Panc1 (cell line): ENCODE results near the gene FBRSL1. TPM values are rescaled to one million over a fixed set of nuclear protein-coding genes. Genes with fewer than 3 reads are reported as not detected.

Source experiments
- ATAC-seq: fragments of 200-7000 bp; cut with Tn5 transposase; 2 replicates; pipeline ENCODE4 v1.9.1; 2020; ENCODE audit warnings: mild to moderate bottlenecking, moderate library complexity
- BruUV-seq: library from RNA; stranded (reverse); fragments of 400-500 nt; replicated peaks from 2 replicates; lab custom pipeline; 2021; lab: Mats Ljungman, UMichigan
- CTCF ChIA-PET: fragments of 300-600 bp; sonication (Branson Sonifier 250); formaldehyde crosslinking; loops from one replicate; lab custom pipeline; 2022; ENCODE audit warnings: antibody characterized with exemption; lab: Charles Lee
- POLR2A ChIA-PET: fragments of 300-600 bp; sonication (Branson Sonifier 250); formaldehyde crosslinking; loops from one replicate; lab custom pipeline; 2022; ENCODE audit warnings: antibody characterized with exemption; lab: Charles Lee
- DNase-seq: peaks from one replicate; pipeline ENCODE4 v3.0.0-alpha.2; 2010; ENCODE audit warnings: low read depth, low spot score
- H3K27ac ChIP-seq: 2 replicates; pipeline ENCODE4 v1.5.1; 2011; ENCODE audit warnings: mild to moderate bottlenecking, low read length, inconsistent platforms
- H3K27me3 ChIP-seq: fragments of 200-500 bp; sonication (Bioruptor generic); 2 replicates; pipeline ENCODE4 v1.6.0; 2014; ENCODE audit warnings: low read length, inconsistent platforms; ENCODE audit not compliant: control insufficient read depth, insufficient read depth
- H3K36me3 ChIP-seq: fragments of 200-500 bp; sonication (Bioruptor generic); 2 replicates; pipeline ENCODE4 v1.5.1; 2014; ENCODE audit warnings: inconsistent platforms, mild to moderate bottlenecking, low read length, moderate library complexity; ENCODE audit not compliant: control insufficient read depth, insufficient read depth
- H3K4me1 ChIP-seq: 2 replicates; pipeline ENCODE4 v1.5.1; 2011; ENCODE audit warnings: inconsistent platforms, mild to moderate bottlenecking, low read length, moderate library complexity; ENCODE audit not compliant: control insufficient read depth, insufficient read depth
- H3K4me3 ChIP-seq, 2 experiments: 2 replicates each; pipeline ENCODE4 v1.5.1; 2011 to 2012; ENCODE audit warnings: low read depth in 2 of 2, low read length in 2 of 2, mild to moderate bottlenecking in 2 of 2, inconsistent platforms in 1 of 2, moderate library complexity in 1 of 2
- H3K9me3 ChIP-seq: fragments of 200-500 bp; sonication (Bioruptor generic); 2 replicates; pipeline ENCODE4 v1.5.1; 2014; ENCODE audit warnings: low read depth, mild to moderate bottlenecking, inconsistent platforms, low read length, moderate library complexity; ENCODE audit not compliant: control insufficient read depth, insufficient read depth
- POLR2AphosphoS5 ChIP-seq: IDR thresholded peaks from 2 replicates; pipeline ENCODE4 v1.6.1; 2012; ENCODE audit warnings: mild to moderate bottlenecking, low read depth, low read length, moderate library complexity
- SIN3A ChIP-seq: IDR thresholded peaks from 2 replicates; pipeline ENCODE4 v1.6.1; 2012; ENCODE audit warnings: low read depth, mild to moderate bottlenecking, low read length, moderate library complexity, borderline replicate concordance; ENCODE audit not compliant: insufficient read depth
- TCF7L2 ChIP-seq: IDR thresholded peaks from 2 replicates; pipeline ENCODE4 v1.6.1; 2011; ENCODE audit warnings: mild to moderate bottlenecking, low read depth, low read length, inconsistent platforms
- in situ Hi-C: cut with HindIII; loops from 2 replicates; pipeline ENCODE4 v1.10.0; 2016; ENCODE audit warnings: low sequenced_read_pairs, low pct_unique_long_range_greater_than_20kb
- intact Hi-C: fragments of 100-400 bp; cut with micrococcal nuclease; formaldehyde crosslinking; loops from one replicate; pipeline ENCODE4 v1.10.0; 2022; ENCODE audit not compliant: unreplicated experiment
- total RNA-seq: library from RNA; stranded (reverse); gene quantifications from one replicate; pipeline ENCODE4 v1.2.1, GENCODE V29; 2021; ENCODE audit not compliant: unreplicated experiment
- TF ChIP-seq, protein P1 (sequence below): fragments of 450-650 bp; IDR thresholded peaks from 2 replicates; pipeline ENCODE4 v1.5.1; 2017; ENCODE audit warnings: mild to moderate bottlenecking
- TF ChIP-seq, protein P2 (sequence below), 2 experiments: IDR thresholded peaks; 2 replicates each; pipeline ENCODE4 v1.6.1; 2011 to 2012; ENCODE audit warnings: low read depth in 2 of 2, control low read depth in 1 of 2, low read length in 1 of 2, mild to moderate bottlenecking in 1 of 2, moderate library complexity in 1 of 2; ENCODE audit not compliant: insufficient read depth in 1 of 2

Gene FBRSL1
- total RNA-seq, 1 experiment from 2014 or later, result 104 TPM

DNA sequence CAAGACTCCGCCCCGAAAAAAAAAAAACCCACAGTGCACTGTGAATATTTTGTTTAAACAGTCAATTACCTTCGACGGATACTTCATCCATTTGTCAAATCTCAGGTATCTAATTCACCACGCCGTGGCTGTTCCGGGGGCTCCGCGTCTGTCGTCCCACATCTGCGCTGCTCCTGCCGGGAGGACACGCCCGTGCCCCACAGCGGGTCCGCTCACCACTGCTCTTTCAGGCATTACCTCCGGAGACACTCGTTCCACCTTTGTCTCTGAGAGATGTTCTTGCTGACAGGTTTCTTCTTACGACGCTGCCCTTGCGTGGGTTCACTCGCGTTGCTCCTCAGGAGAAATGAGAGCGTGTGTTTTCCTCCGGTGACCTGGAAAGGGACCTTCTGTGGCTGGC is 46.9 kb upstream of the FBRSL1 start:
- Histone ChIP-seq H3K4me3 (no peak overlapping the region), H3K4me1 (peaks cover 4% of the 10 kb centered on the region; the same call in 1 of the 2 replicates), H3K27ac (no peak overlapping the region), H3K27me3 (no peaks in the 10 kb centered on the region), H3K9me3 (no peaks in the 10 kb centered on the region), H3K36me3 (no peaks in the 10 kb centered on the region)
- ChIA-PET POLR2A (interaction anchor here (0.7 kb wide), 1 partner anchor 297 kb away, joined by 7 read pairs; no protein-coding TSS in a partner anchor), CTCF (no interaction called here)
- no peak for ATAC-seq
- intact Hi-C loops, result no loop called here
- BruUV-seq, result no TSS peak
- DNase-seq, result no peak
- in situ Hi-C loops, result no loop called here
- TF ChIP-seq, protein P1, sequence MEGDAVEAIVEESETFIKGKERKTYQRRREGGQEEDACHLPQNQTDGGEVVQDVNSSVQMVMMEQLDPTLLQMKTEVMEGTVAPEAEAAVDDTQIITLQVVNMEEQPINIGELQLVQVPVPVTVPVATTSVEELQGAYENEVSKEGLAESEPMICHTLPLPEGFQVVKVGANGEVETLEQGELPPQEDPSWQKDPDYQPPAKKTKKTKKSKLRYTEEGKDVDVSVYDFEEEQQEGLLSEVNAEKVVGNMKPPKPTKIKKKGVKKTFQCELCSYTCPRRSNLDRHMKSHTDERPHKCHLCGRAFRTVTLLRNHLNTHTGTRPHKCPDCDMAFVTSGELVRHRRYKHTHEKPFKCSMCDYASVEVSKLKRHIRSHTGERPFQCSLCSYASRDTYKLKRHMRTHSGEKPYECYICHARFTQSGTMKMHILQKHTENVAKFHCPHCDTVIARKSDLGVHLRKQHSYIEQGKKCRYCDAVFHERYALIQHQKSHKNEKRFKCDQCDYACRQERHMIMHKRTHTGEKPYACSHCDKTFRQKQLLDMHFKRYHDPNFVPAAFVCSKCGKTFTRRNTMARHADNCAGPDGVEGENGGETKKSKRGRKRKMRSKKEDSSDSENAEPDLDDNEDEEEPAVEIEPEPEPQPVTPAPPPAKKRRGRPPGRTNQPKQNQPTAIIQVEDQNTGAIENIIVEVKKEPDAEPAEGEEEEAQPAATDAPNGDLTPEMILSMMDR, result no peak
- TF ChIP-seq TCF7L2 (no peak), POLR2AphosphoS5 (no peak), SIN3A (no peak)
- TF ChIP-seq, protein P2, sequence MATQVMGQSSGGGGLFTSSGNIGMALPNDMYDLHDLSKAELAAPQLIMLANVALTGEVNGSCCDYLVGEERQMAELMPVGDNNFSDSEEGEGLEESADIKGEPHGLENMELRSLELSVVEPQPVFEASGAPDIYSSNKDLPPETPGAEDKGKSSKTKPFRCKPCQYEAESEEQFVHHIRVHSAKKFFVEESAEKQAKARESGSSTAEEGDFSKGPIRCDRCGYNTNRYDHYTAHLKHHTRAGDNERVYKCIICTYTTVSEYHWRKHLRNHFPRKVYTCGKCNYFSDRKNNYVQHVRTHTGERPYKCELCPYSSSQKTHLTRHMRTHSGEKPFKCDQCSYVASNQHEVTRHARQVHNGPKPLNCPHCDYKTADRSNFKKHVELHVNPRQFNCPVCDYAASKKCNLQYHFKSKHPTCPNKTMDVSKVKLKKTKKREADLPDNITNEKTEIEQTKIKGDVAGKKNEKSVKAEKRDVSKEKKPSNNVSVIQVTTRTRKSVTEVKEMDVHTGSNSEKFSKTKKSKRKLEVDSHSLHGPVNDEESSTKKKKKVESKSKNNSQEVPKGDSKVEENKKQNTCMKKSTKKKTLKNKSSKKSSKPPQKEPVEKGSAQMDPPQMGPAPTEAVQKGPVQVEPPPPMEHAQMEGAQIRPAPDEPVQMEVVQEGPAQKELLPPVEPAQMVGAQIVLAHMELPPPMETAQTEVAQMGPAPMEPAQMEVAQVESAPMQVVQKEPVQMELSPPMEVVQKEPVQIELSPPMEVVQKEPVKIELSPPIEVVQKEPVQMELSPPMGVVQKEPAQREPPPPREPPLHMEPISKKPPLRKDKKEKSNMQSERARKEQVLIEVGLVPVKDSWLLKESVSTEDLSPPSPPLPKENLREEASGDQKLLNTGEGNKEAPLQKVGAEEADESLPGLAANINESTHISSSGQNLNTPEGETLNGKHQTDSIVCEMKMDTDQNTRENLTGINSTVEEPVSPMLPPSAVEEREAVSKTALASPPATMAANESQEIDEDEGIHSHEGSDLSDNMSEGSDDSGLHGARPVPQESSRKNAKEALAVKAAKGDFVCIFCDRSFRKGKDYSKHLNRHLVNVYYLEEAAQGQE (IDR thresholded peaks at IDR 0.05; ENCODE audit: insufficient read depth in 1 of 2, low read depth in 2 of 2, low read length in 1 of 2), result no peak

DNA sequence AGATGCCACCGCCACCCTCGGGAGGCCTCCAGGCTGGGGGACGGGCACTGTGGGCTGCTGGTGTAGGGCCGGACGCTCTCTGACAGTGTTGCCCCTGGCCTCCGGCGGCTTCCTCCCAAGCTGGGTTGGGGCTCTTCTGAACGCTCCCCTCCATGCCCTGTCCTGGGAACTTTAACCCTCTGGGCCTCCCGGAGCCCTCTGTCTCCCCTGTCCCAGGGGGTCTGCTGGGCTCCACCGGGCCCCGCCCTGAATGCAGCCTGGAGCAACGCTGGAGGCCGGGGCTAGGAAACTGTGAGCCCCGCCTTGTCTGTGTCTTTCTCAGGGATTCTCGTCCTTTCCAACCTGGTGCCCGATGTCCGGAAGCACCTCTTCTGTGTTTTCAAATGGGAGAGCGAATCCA is 45.7 kb upstream of the FBRSL1 start:
- no peak for ATAC-seq
- no peak overlapping the region for H3K27ac ChIP-seq
- TF ChIP-seq, protein P2 (IDR thresholded peaks at IDR 0.05; ENCODE audit: insufficient read depth in 1 of 2, low read depth in 2 of 2, low read length in 1 of 2), result no peak
- TF ChIP-seq TCF7L2 (no peak), POLR2AphosphoS5 (no peak), SIN3A (no peak)
- TF ChIP-seq, protein P1, result no peak
- in situ Hi-C loops (no loop called here), intact Hi-C loops (no loop called here)
- ChIA-PET POLR2A (no interaction called here), CTCF (no interaction called here)
- no peak for DNase-seq
- H3K4me3 ChIP-seq, result no peak overlapping the region
- H3K9me3 ChIP-seq, result no peaks in the 10 kb centered on the region
- BruUV-seq, result no TSS peak
- H3K36me3 ChIP-seq, result no peaks in the 10 kb centered on the region
- peaks cover 4% of the 10 kb centered on the region; the same call in 1 of the 2 replicates for H3K4me1 ChIP-seq
- H3K27me3 ChIP-seq, result no peaks in the 10 kb centered on the region
